ENCODE measurements around the gene CLNK. TPM values are rescaled to one million over a fixed set of nuclear protein-coding genes. Genes with fewer than 3 reads are reported as not detected.

Gene CLNK
- total and polyA plus RNA-seq, 2 donors from 2014 or later, result 2.8 to 4.8 TPM

DNA sequence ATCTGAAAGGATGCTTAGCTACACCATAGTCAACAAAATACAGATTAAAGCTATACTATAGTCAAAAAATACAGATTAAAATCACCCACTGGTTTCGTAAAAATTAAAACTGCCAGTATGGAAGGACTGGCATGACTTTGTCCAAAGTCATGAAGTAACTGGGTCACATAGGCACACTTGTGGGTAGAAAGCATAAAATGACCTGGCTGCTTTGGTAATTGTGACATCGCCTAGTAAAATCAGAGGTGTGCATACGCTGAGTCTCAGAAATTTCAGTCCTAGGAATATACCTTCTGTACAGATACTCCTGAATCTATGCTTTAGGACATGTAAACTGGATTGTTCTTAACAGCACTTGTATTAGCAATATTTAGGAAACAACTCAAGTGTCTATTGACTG, 28.1 kb downstream of the CLNK start:
- DNase-seq, result no peak
- intact Hi-C loops (cut with DNase I), result no loop called here
- H3K4me1 ChIP-seq (ENCODE audit: control insufficient read depth in 2 of 3, insufficient read depth in 2 of 3, low read depth in 1 of 3, low read length in 3 of 3), result peaks cover 0 to 2% (median 0%) of the 10 kb centered on the region in 3 donors
- H3K9ac ChIP-seq (ENCODE audit: low read length in 3 of 3), result no peak overlapping the region
- TF ChIP-seq, protein P1, sequence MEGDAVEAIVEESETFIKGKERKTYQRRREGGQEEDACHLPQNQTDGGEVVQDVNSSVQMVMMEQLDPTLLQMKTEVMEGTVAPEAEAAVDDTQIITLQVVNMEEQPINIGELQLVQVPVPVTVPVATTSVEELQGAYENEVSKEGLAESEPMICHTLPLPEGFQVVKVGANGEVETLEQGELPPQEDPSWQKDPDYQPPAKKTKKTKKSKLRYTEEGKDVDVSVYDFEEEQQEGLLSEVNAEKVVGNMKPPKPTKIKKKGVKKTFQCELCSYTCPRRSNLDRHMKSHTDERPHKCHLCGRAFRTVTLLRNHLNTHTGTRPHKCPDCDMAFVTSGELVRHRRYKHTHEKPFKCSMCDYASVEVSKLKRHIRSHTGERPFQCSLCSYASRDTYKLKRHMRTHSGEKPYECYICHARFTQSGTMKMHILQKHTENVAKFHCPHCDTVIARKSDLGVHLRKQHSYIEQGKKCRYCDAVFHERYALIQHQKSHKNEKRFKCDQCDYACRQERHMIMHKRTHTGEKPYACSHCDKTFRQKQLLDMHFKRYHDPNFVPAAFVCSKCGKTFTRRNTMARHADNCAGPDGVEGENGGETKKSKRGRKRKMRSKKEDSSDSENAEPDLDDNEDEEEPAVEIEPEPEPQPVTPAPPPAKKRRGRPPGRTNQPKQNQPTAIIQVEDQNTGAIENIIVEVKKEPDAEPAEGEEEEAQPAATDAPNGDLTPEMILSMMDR (IDR thresholded peaks at IDR 0.05; ENCODE audit: borderline replicate concordance, extremely low read depth, insufficient read depth), result no peak
- H3K27me3 ChIP-seq (ENCODE audit: control insufficient read depth, insufficient read depth, low read length), result no peaks in the 10 kb centered on the region
- H3K36me3 ChIP-seq (ENCODE audit: control insufficient read depth in 2 of 3, insufficient read depth in 3 of 3, low read length in 3 of 3), result no peaks in the 10 kb centered on the region
- H3K9me3 ChIP-seq (ENCODE audit: control insufficient read depth in 2 of 3, insufficient read depth in 1 of 3, low read length in 3 of 3), result no peaks in the 10 kb centered on the region
- FAIRE-seq, result no peak
- no peak overlapping the region for H3K27ac ChIP-seq (ENCODE audit: low read depth in 2 of 2, low read length in 2 of 2)
- no peak overlapping the region for H3K4me3 ChIP-seq (ENCODE audit: low read length in 3 of 3)

DNA sequence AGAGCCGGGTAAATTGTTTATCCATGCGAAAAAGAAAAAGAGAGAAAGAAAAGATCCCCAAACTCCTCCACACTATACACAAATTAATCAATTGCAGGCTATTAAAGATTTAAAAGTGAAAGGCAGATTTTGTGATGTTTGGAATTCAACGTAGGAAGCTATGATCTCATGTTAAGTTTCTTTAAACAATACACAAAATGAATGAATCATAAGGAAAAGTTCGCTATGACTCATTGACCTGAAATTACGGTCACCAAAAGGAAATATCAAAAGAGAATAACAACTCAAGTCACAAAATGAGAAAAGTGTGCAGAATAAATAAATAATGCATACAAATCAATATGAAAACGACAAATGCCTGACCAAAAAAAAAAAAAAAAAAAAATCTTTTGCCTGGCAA, 28.6 kb downstream of the CLNK start:
- no peaks in the 10 kb centered on the region for H3K36me3 ChIP-seq (ENCODE audit: control insufficient read depth in 2 of 3, insufficient read depth in 3 of 3, low read length in 3 of 3)
- H3K27ac ChIP-seq (ENCODE audit: low read depth in 2 of 2, low read length in 2 of 2), result no peak overlapping the region
- H3K4me3 ChIP-seq (ENCODE audit: low read length in 3 of 3), result no peak overlapping the region
- TF ChIP-seq, protein P1 (IDR thresholded peaks at IDR 0.05; ENCODE audit: borderline replicate concordance, extremely low read depth, insufficient read depth), result no peak
- peaks cover 0 to 2% (median 0%) of the 10 kb centered on the region in 3 donors for H3K4me1 ChIP-seq (ENCODE audit: control insufficient read depth in 2 of 3, insufficient read depth in 2 of 3, low read depth in 1 of 3, low read length in 3 of 3)
- intact Hi-C loops (cut with DNase I), result no loop called here
- DNase-seq, result no peak
- H3K27me3 ChIP-seq (ENCODE audit: control insufficient read depth, insufficient read depth, low read length), result no peaks in the 10 kb centered on the region
- H3K9ac ChIP-seq (ENCODE audit: low read length in 3 of 3), result no peak overlapping the region
- H3K9me3 ChIP-seq (ENCODE audit: control insufficient read depth in 2 of 3, insufficient read depth in 1 of 3, low read length in 3 of 3), result no peaks in the 10 kb centered on the region
- FAIRE-seq, result no peak

DNA sequence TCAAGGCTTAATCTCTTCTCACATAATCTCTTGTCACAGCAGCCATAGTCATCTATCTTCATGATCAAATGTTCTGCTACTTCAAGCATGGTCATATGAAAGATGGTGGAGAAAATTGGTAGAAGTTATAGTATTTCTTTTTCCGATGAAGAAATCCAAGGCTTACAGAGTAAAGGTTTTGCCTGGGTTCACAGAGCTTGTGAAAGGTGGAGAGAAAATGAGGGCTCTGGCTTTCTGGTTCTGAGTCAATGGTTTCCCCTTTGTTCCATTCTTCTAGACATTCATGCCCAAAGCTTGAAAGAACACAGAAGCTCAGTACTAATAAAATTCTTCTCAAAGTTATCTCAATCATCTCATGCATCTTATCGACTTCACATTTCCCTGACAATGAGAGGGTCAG, 36.1 kb downstream of the CLNK start:
- H3K4me1 ChIP-seq (ENCODE audit: control insufficient read depth in 2 of 3, insufficient read depth in 2 of 3, low read depth in 1 of 3, low read length in 3 of 3), result no peaks in the 10 kb centered on the region
- H3K27me3 ChIP-seq (ENCODE audit: control insufficient read depth, insufficient read depth, low read length), result no peaks in the 10 kb centered on the region
- no peak overlapping the region for H3K4me3 ChIP-seq (ENCODE audit: low read length in 3 of 3)
- TF ChIP-seq, protein P1 (IDR thresholded peaks at IDR 0.05; ENCODE audit: borderline replicate concordance, extremely low read depth, insufficient read depth), result no peak
- H3K9me3 ChIP-seq (ENCODE audit: control insufficient read depth in 2 of 3, insufficient read depth in 1 of 3, low read length in 3 of 3), result no peaks in the 10 kb centered on the region
- H3K27ac ChIP-seq (ENCODE audit: low read depth in 2 of 2, low read length in 2 of 2), result no peak overlapping the region
- no peaks in the 10 kb centered on the region for H3K36me3 ChIP-seq (ENCODE audit: control insufficient read depth in 2 of 3, insufficient read depth in 3 of 3, low read length in 3 of 3)
- DNase-seq (no peak), FAIRE-seq (no peak)
- H3K9ac ChIP-seq (ENCODE audit: low read length in 3 of 3), result no peak overlapping the region
- intact Hi-C loops (cut with DNase I), result no loop called here

DNA sequence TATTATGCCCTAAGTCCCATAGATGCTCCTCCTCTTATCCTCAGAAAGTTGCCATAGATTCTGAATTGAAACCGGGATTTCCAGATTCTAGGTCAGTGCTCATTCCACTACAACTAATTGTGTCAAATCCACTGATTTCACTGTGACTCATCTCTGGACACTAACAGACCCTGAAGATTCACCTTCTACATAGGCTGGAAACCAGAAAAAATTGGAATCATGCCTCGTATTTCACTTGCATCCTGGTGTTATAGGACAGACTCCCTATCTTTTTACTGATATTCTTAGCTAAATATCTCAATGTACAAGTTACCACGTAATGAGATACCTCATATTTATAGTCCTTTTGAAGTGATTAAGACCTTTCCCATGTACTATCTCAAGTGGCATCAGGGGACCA, 36.7 kb downstream of the CLNK start:
- Histone ChIP-seq H3K4me3 (ENCODE audit: low read length in 3 of 3) (no peak overlapping the region), H3K9ac (ENCODE audit: low read length in 3 of 3) (no peak overlapping the region), H3K36me3 (ENCODE audit: control insufficient read depth in 2 of 3, insufficient read depth in 3 of 3, low read length in 3 of 3) (no peaks in the 10 kb centered on the region), H3K27me3 (ENCODE audit: control insufficient read depth, insufficient read depth, low read length) (no peaks in the 10 kb centered on the region), H3K9me3 (ENCODE audit: control insufficient read depth in 2 of 3, insufficient read depth in 1 of 3, low read length in 3 of 3) (no peaks in the 10 kb centered on the region), H3K4me1 (ENCODE audit: control insufficient read depth in 2 of 3, insufficient read depth in 2 of 3, low read depth in 1 of 3, low read length in 3 of 3) (no peaks in the 10 kb centered on the region), H3K27ac (ENCODE audit: low read depth in 2 of 2, low read length in 2 of 2) (no peak overlapping the region)
- TF ChIP-seq, protein P1 (IDR thresholded peaks at IDR 0.05; ENCODE audit: borderline replicate concordance, extremely low read depth, insufficient read depth), result no peak
- intact Hi-C loops (cut with DNase I), result no loop called here
- FAIRE-seq, result no peak
- no peak for DNase-seq
